Sigmoid colon (tissue), 4 donors: ENCODE data around the gene CHCHD10.

Experiments
- EP300 ChIP-seq, 4 donors: sonication (generic); formaldehyde crosslinking; IDR thresholded peaks; one replicate each; pipeline ENCODE4 v1.6.1; 2017; ENCODE audit warnings: antibody characterized with exemption in 4 of 4
- POLR2A ChIP-seq, 2 donors: fragments of 450-650 bp; IDR thresholded peaks; one replicate each; pipeline ENCODE4 v1.6.1; 2016; ENCODE audit warnings: antibody characterized with exemption in 2 of 2, mild to moderate bottlenecking in 2 of 2, moderate library complexity in 2 of 2
- POLR2AphosphoS5 ChIP-seq, 4 donors: sonication (generic); formaldehyde crosslinking; IDR thresholded peaks; one replicate each; pipeline ENCODE4 v1.6.1; 2017; ENCODE audit warnings: antibody characterized with exemption in 4 of 4
- TF ChIP-seq, protein P1 (sequence below), 4 experiments: fragments of 450-650 bp in 3 of 4; fragments of 200-600 bp in 1 of 4; IDR thresholded peaks; one replicate each; pipeline ENCODE4 v1.5.1; 2016 to 2019; ENCODE audit warnings: antibody characterized with exemption in 4 of 4, mild to moderate bottlenecking in 3 of 4, moderate library complexity in 2 of 4

DNA sequence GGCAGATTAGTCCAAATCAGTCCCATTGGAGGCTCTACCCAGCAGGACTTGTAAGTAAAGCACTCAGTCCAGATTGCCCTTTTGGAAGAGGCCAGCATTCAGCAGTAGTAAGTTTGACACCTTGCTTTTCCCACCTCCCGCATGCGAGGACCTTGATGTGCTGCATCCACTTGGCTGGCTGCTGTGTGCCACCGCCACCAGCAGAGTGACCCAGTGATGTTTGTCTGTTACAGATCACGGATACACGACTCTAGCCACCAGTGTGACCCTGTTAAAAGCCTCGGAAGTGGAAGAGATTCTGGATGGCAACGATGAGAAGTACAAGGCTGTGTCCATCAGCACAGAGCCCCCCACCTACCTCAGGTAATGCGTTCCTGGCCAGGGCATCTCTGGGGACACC lies 25.6 kb upstream of the CHCHD10 start:
- TF ChIP-seq, protein P1, sequence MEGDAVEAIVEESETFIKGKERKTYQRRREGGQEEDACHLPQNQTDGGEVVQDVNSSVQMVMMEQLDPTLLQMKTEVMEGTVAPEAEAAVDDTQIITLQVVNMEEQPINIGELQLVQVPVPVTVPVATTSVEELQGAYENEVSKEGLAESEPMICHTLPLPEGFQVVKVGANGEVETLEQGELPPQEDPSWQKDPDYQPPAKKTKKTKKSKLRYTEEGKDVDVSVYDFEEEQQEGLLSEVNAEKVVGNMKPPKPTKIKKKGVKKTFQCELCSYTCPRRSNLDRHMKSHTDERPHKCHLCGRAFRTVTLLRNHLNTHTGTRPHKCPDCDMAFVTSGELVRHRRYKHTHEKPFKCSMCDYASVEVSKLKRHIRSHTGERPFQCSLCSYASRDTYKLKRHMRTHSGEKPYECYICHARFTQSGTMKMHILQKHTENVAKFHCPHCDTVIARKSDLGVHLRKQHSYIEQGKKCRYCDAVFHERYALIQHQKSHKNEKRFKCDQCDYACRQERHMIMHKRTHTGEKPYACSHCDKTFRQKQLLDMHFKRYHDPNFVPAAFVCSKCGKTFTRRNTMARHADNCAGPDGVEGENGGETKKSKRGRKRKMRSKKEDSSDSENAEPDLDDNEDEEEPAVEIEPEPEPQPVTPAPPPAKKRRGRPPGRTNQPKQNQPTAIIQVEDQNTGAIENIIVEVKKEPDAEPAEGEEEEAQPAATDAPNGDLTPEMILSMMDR (IDR thresholded peaks at IDR 0.05), result no peak
- TF ChIP-seq POLR2A (IDR thresholded peaks at IDR 0.05) (no peak), POLR2AphosphoS5 (IDR thresholded peaks at IDR 0.05) (no peak), EP300 (IDR thresholded peaks at IDR 0.05) (no peak)
